Measurements from ENCODE around the gene ZNF775.

The ZNF775 gene

DNA sequence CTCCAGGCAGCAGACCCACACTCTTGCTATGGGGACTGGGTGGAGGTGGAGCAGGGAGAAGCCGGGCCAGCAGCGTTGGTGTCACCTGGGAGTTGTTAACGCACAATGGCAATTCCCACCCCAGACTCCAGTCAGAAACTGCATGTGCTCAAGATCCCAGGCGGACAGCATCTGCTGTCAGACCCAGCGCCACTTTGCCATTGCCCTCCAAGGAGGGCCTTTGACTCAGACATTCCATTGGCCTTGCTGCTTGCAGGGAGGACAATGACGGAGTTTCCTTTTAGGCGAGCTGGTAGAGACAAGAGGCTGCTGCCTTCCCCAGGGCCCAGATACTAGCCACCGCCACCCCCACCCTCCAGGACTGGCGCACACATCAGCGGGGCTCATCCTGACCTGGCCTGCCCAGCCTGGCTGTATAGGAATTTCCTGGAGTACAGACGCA lies 34.5 kb downstream of the ZNF775 start:
- H3K36me3 ChIP-seq (ENCODE audit: control insufficient read depth, low read depth, low read length) = peaks cover 12% of the 10 kb centered on the region

GRCh38 chr7:150415161-150416153 lies 36.3 kb downstream of the ZNF775 start:
- H3K9ac ChIP-seq (ENCODE audit: low read length) = no peak overlapping the region
- peaks cover 4% of the 10 kb centered on the region for H3K36me3 ChIP-seq (ENCODE audit: control insufficient read depth, low read depth, low read length)
- H3K27ac ChIP-seq (ENCODE audit: low read length) = no peak overlapping the region
- no peak overlapping the region for H3K4me3 ChIP-seq (ENCODE audit: low read length)
- H3K9me3 ChIP-seq (ENCODE audit: control insufficient read depth, low read depth, low read length) = no peaks in the 10 kb centered on the region
- H3K27me3 ChIP-seq (ENCODE audit: control insufficient read depth, insufficient read depth, low read length) = peaks cover 7% of the 10 kb centered on the region
- H3K4me1 ChIP-seq (ENCODE audit: control insufficient read depth, low read depth, low read length) = no peaks in the 10 kb centered on the region

More for the DNA sequence above, 34.5 kb downstream of the ZNF775 start:
- H3K4me3 ChIP-seq (ENCODE audit: low read length) = no peak overlapping the region
- H3K27me3 ChIP-seq (ENCODE audit: control insufficient read depth, insufficient read depth, low read length) = no peaks in the 10 kb centered on the region
- no peaks in the 10 kb centered on the region for H3K9me3 ChIP-seq (ENCODE audit: control insufficient read depth, low read depth, low read length)
- H3K27ac ChIP-seq (ENCODE audit: low read length) = no peak overlapping the region
- H3K4me1 ChIP-seq (ENCODE audit: control insufficient read depth, low read depth, low read length) = no peaks in the 10 kb centered on the region
- no peak overlapping the region for H3K9ac ChIP-seq (ENCODE audit: low read length)

DNA sequence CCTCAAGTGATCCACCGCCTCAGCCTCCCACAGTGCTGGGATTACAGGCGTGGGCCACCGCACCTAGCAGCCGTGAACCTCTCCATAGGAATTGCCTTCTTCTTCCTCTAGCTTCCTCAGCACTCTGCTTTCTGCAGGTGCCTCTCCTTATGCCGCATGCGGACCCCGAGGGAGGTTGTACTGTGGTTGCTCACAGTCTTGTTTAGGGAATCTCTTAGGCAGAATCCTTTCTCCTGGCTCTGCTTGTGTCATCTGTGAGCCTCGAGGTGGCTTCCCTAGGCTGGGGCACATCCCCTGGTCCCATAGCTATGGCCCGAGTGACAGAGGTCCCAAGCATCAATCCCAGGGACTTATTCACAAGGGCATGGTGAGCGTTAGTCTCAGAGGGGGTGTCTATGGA lies 38.1 kb downstream of the ZNF775 start:
- H3K9me3 ChIP-seq (ENCODE audit: control insufficient read depth, low read depth, low read length) = no peaks in the 10 kb centered on the region
- no peaks in the 10 kb centered on the region for H3K36me3 ChIP-seq (ENCODE audit: control insufficient read depth, low read depth, low read length)
- H3K27ac ChIP-seq (ENCODE audit: low read length) = no peak overlapping the region
- H3K27me3 ChIP-seq (ENCODE audit: control insufficient read depth, insufficient read depth, low read length) = peaks cover 13% of the 10 kb centered on the region
- H3K4me1 ChIP-seq (ENCODE audit: control insufficient read depth, low read depth, low read length) = peaks cover 4% of the 10 kb centered on the region
- H3K9ac ChIP-seq (ENCODE audit: low read length) = no peak overlapping the region
- H3K4me3 ChIP-seq (ENCODE audit: low read length) = no peak overlapping the region

GRCh38 chr7:150417863-150418262 lies 38.7 kb downstream of the ZNF775 start:
- Histone ChIP-seq H3K4me3 (ENCODE audit: low read length) (no peak overlapping the region), H3K27me3 (ENCODE audit: control insufficient read depth, insufficient read depth, low read length) (peaks cover 13% of the 10 kb centered on the region), H3K9ac (ENCODE audit: low read length) (no peak overlapping the region), H3K27ac (ENCODE audit: low read length) (no peak overlapping the region), H3K36me3 (ENCODE audit: control insufficient read depth, low read depth, low read length) (no peaks in the 10 kb centered on the region), H3K4me1 (ENCODE audit: control insufficient read depth, low read depth, low read length) (peaks cover 4% of the 10 kb centered on the region), H3K9me3 (ENCODE audit: control insufficient read depth, low read depth, low read length) (no peaks in the 10 kb centered on the region)

- H3K27ac ChIP-seq (ENCODE audit: low read length) = no peak overlapping the region
- no peaks in the 10 kb centered on the region for H3K9me3 ChIP-seq (ENCODE audit: control insufficient read depth, low read depth, low read length)
- H3K27me3 ChIP-seq (ENCODE audit: control insufficient read depth, insufficient read depth, low read length) = peaks cover 13% of the 10 kb centered on the region
- H3K9ac ChIP-seq (ENCODE audit: low read length) = no peak overlapping the region
- no peak overlapping the region for H3K4me3 ChIP-seq (ENCODE audit: low read length)
- no peaks in the 10 kb centered on the region for H3K36me3 ChIP-seq (ENCODE audit: control insufficient read depth, low read depth, low read length)
- peaks cover 4% of the 10 kb centered on the region for H3K4me1 ChIP-seq (ENCODE audit: control insufficient read depth, low read depth, low read length)
These were observed 41.1 kb downstream of the ZNF775 start for GRCh38 chr7:150420242-150420641.

GRCh38 chr7:150420987-150421674 lies 42.0 kb downstream of the ZNF775 start:
- H3K27me3 ChIP-seq (ENCODE audit: control insufficient read depth, insufficient read depth, low read length) = peaks cover 13% of the 10 kb centered on the region
- H3K9me3 ChIP-seq (ENCODE audit: control insufficient read depth, low read depth, low read length) = no peaks in the 10 kb centered on the region
- no peaks in the 10 kb centered on the region for H3K36me3 ChIP-seq (ENCODE audit: control insufficient read depth, low read depth, low read length)
- peaks cover 4% of the 10 kb centered on the region for H3K4me1 ChIP-seq (ENCODE audit: control insufficient read depth, low read depth, low read length)
- no peak overlapping the region for H3K27ac ChIP-seq (ENCODE audit: low read length)
- no peak overlapping the region for H3K9ac ChIP-seq (ENCODE audit: low read length)
- H3K4me3 ChIP-seq (ENCODE audit: low read length) = no peak overlapping the region

GRCh38 chr7:150421831-150422230 lies 42.7 kb downstream of the ZNF775 start:
- no peak overlapping the region for H3K9ac ChIP-seq (ENCODE audit: low read length)
- peaks cover 13% of the 10 kb centered on the region for H3K27me3 ChIP-seq (ENCODE audit: control insufficient read depth, insufficient read depth, low read length)
- H3K36me3 ChIP-seq (ENCODE audit: control insufficient read depth, low read depth, low read length) = no peaks in the 10 kb centered on the region
- H3K27ac ChIP-seq (ENCODE audit: low read length) = no peak overlapping the region
- peaks cover 4% of the 10 kb centered on the region for H3K4me1 ChIP-seq (ENCODE audit: control insufficient read depth, low read depth, low read length)
- H3K9me3 ChIP-seq (ENCODE audit: control insufficient read depth, low read depth, low read length) = no peaks in the 10 kb centered on the region
- no peak overlapping the region for H3K4me3 ChIP-seq (ENCODE audit: low read length)

GRCh38 chr7:150425670-150426069 lies 46.5 kb downstream of the ZNF775 start:
- H3K9ac ChIP-seq (ENCODE audit: low read length) = no peak overlapping the region
- H3K27ac ChIP-seq (ENCODE audit: low read length) = no peak overlapping the region
- peaks cover 3% of the 10 kb centered on the region for H3K27me3 ChIP-seq (ENCODE audit: control insufficient read depth, insufficient read depth, low read length)
- no peaks in the 10 kb centered on the region for H3K9me3 ChIP-seq (ENCODE audit: control insufficient read depth, low read depth, low read length)
- no peaks in the 10 kb centered on the region for H3K36me3 ChIP-seq (ENCODE audit: control insufficient read depth, low read depth, low read length)
- peaks cover 11% of the 10 kb centered on the region for H3K4me1 ChIP-seq (ENCODE audit: control insufficient read depth, low read depth, low read length)
- no peak overlapping the region for H3K4me3 ChIP-seq (ENCODE audit: low read length)

DNA sequence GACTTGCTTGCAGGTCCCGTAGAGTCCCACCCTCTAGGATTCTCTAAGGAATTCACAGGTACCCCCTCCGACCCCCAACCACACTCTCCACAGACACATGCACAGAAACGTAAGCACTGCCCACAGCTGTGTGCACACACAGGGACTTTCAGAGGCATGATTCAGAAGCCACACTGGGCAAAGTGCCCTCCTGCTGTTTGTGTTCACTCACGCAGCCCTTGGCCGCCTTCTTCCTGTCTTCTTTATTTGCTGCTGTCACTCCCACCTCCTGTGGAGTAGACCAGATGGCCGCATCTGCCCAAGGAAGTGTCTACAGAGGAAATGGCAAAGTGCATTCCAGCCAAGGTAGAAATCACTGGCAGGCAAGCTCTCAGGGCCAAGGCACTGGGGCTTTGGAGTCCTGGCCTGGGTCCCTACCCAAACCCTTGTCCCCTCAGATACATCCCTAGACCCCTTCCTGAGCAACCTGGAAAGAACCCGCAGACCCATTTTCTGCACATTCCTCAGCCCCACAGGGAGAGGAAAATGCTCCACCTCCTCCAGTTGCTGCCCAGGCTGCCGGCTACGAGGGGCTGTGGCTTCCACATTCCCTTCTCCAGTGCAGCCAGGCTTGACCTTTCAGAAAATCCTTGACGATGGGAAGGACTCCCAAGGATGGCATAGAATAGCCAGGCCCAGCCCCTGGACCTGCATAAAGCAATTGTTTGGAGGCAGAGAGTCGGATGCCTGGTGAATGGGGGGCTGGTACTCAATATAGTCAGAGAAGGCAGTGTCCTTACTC lies 49.7 kb downstream of the ZNF775 start:
- Histone ChIP-seq H3K9me3 (ENCODE audit: control insufficient read depth, low read depth, low read length) (no peaks in the 10 kb centered on the region), H3K36me3 (ENCODE audit: control insufficient read depth, low read depth, low read length) (no peaks in the 10 kb centered on the region), H3K27ac (ENCODE audit: low read length) (no peak overlapping the region), H3K4me3 (ENCODE audit: low read length) (no peak overlapping the region), H3K4me1 (ENCODE audit: control insufficient read depth, low read depth, low read length) (peaks cover 8% of the 10 kb centered on the region), H3K27me3 (ENCODE audit: control insufficient read depth, insufficient read depth, low read length) (no peaks in the 10 kb centered on the region), H3K9ac (ENCODE audit: low read length) (no peak overlapping the region)

DNA sequence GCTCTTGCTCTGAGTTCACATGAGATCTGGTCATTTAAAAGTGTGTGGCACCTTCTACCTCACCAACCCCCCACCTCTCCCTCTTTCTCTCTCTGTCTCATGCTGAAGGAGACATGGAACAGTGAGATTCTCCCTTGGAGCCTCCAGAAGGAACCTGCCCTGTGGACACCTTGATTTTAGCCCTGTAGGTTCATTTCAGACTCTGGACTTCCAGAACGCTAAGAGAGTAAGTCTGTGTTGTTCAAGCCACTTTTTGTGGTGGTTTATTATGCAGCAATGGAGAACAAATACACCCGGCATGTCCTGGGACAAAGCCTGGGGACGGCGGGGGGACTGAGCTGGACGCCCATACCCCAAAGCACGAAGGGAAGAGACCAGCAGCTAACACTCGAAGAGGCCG lies 50.6 kb downstream of the ZNF775 start:
- H3K9ac ChIP-seq (ENCODE audit: low read length) = no peak overlapping the region
- H3K9me3 ChIP-seq (ENCODE audit: control insufficient read depth, low read depth, low read length) = no peaks in the 10 kb centered on the region
- no peak overlapping the region for H3K27ac ChIP-seq (ENCODE audit: low read length)
- no peaks in the 10 kb centered on the region for H3K27me3 ChIP-seq (ENCODE audit: control insufficient read depth, insufficient read depth, low read length)
- no peak overlapping the region for H3K4me3 ChIP-seq (ENCODE audit: low read length)
- H3K4me1 ChIP-seq (ENCODE audit: control insufficient read depth, low read depth, low read length) = peaks cover 8% of the 10 kb centered on the region
- H3K36me3 ChIP-seq (ENCODE audit: control insufficient read depth, low read depth, low read length) = no peaks in the 10 kb centered on the region

DNA sequence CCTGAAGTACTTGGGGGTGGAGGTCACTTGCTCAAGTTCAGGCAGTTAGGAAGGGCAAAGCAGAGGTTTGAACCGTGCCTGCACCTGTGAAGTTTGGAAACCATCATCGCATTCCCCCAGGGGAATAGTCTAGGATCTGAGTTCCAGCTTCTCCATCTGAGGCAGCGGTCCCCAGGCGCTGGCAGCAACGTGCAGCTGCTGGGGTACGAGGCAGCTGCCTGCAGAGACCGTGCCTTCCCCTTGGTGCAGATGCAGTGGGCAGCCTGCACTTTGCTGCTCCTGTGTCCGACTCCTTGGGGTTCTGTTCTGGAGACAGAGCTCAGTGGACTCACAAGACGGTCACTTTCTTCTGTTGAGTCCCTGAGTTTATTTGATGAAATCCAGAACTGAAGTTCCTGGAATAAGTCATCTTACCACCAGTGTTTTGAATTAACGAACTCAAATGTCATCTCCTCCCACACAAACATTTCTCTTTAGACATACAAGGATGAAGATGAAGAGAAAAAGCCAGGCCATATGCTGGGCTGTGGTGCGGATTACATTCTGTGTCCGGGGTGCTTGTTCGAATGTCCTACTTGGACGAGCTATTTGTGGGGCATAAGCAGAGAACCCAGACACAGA lies 51.4 kb downstream of the ZNF775 start:
- Histone ChIP-seq H3K27me3 (ENCODE audit: control insufficient read depth, insufficient read depth, low read length) (no peaks in the 10 kb centered on the region), H3K9ac (ENCODE audit: low read length) (no peak overlapping the region), H3K27ac (ENCODE audit: low read length) (no peak overlapping the region), H3K36me3 (ENCODE audit: control insufficient read depth, low read depth, low read length) (no peaks in the 10 kb centered on the region), H3K4me1 (ENCODE audit: control insufficient read depth, low read depth, low read length) (peaks cover 8% of the 10 kb centered on the region), H3K9me3 (ENCODE audit: control insufficient read depth, low read depth, low read length) (no peaks in the 10 kb centered on the region), H3K4me3 (ENCODE audit: low read length) (no peak overlapping the region)

All from iPS-18a (cell line).